HG03460 (cell line): ENCODE measurements around the gene CBFA2T3.
A peak's percentile ranks its signal among the peaks of the same experiment; 100 is the strongest.

Source experiments
- ATAC-seq: cut with Tn5 transposase; IDR thresholded peaks from one replicate; pipeline ENCODE4 v1.9.1; 2021; ENCODE audit not compliant: unreplicated experiment

Gene CBFA2T3

GRCh38 chr16:88940862-88941817 is 35.9 kb downstream of the CBFA2T3 start:
- ATAC-seq: peak; percentile 38

DNA sequence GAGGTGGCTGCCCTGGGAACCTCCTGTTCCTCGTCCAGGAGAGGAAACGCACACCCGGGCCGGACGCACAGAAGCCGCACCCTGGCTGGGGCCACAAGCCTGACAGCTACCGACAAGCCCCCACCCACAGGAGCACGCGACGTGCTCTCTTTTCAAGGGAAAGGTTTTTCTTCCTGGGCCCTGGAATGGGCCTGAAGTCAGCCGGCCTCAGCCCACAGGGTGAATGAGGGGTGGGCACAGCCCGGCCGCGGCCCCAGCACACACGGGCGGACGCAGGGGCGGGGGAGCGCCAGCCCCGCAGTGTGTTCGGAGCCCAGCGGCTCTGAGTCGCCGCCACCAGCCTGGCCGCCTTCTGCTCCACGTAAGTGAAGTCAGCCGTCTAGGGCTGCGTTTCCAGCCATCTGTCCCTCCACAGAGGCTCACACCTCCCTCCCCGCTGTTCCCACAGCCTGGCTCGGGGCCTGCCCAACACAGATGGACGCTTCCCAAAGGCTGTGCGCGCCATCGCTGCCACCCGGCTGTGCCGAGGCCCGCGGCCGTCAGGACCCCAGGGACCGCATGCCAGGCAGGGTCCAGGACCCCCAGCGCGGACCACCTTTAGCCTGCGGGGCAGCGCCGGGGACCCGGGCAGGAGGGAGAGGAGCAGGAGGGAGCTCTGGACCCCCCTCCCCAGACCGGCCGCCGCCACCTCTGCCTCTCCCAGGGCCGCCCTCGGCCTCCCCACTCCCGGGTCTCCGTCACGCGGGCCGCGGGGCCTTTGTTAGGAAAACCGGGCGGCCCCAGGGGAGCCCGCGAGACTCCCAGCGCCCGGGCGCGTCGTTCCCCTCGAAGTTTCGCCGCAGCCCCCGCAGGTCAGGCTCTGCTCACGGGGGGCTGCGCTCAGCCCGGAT is 36.8 kb downstream of the CBFA2T3 start:
- ATAC-seq: no peak

GRCh38 chr16:88939245-88939971 is 37.6 kb downstream of the CBFA2T3 start:
- ATAC-seq: no peak

DNA sequence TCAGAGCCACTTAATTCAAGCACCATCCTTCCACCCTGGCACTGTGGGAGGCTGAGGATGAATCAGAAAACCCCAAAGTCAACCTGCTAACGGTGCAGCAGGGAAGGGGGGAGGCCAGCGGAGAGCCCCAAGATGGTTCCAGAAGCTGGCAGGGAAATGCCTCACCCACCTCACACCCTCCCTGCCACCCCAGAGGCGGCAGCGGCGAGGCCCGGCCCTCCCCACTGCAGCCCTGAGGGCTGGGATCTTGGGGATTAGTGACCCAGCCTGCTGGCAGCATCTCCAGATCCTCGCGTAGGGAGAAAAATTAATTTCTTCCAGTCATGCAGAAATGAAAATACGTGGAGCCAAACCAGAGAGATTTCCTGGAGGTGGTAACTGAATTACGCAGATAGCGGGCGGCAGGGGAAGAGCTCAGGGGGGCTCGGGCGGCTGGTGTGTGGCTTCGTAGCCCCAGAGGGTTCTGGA is 38.2 kb downstream of the CBFA2T3 start:
- no peak for ATAC-seq

DNA sequence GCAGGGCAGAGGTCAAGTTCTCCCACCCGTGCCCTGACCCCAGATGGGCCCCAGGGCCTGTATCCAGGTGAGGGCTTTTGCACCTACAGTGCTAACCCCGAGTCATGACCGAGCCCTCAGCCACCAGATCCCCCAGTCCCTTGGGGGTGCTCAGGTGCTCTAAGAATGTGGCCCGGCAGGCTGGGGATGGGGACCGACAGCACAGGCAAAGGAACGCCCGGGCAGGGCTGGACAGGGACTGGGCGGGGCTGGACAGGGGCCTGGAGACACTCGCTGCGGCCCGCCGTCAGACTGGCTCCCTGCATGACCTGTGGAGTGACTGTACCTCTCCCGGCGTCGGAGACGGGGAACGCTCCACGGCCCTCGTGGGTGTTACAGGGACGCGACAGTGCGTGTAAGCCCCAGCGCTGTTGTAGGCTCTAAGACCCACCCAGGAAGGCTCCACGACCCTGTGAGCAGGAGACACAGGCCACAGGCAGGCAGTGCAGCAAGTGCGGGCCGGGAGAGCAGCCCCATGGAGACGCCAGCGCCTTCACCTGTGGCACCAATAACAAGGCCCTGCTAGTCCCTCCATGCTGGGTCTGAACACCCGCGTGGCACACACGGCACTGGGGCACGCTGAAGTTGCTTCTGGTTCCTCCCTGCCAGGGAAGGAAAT is 38.8 kb downstream of the CBFA2T3 start:
- no peak for ATAC-seq

DNA sequence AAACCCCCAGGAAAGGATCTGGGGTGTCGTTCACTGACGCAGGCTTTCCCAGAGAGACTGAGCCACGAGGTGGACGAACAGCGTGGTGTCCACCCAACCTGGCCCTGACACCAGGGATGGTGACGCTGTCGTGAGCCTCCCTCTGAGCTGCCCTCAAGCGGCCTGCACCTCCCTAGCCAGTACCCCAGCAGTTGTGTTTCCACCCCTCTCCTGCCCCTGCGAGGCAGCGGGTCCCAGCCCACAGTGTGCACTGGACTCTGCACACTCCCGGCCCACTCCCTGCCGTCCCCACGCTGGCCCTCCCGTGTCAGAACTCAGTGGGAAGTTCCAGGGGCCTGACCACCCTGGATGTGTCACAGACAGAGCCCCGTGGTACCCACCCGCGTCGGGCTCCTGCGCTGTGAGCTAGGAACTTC is 39.8 kb downstream of the CBFA2T3 start:
- ATAC-seq: no peak

GRCh38 chr16:88936556-88937205 is 40.3 kb downstream of the CBFA2T3 start:
- no peak for ATAC-seq

- ATAC-seq: no peak
Observed at GRCh38 chr16:88936008-88936555, 40.9 kb downstream of the CBFA2T3 start.

DNA sequence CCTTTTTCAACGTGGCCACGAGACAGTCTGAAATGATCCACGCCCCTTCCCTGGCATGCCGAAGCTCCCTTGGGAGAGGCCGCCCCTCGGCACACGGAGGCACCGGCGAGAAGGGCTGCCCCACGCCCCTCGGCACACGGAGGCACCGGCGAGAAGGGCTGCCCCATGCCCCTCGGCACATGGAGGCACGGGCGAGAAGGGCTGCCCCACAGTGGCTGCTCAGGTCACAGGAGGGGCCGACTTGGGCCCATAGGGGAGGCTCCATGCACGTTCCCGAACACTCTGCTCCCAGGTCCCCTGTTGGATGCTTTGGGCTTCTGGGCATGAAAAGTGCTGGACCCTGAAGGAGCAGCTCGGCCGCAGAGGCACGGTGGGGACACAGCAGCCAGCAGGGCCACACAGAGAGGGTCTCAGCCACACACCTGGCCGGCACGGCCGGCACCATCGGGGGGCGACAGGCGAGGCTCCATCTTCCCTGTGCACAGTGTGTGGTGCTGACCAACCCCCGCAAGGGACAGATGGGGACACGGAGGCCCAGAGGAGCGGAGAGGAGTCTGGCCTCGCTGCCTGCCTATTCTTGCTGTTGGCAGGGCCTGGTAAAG is 42.8 kb downstream of the CBFA2T3 start:
- no peak for ATAC-seq

GRCh38 chr16:88932929-88933328 is 44.1 kb downstream of the CBFA2T3 start:
- no peak for ATAC-seq

DNA sequence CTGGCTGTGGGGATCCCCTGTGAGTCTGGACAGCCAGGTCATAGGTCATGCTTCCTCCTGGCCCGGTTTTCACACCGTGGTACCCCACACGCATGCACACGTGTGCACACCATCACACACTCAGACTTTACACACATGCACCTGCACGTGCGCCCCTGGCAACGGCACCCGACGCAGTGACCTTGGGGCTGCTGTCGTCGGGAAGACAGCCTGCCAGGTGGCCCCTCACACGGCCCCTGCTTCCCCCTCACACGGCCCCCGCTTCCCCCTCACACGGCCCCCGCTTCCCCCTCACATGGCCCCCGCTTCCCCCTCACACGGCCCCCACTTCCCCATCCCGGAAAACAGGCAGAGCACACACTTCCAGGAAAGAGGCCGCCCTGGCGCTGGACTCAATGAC is 45.1 kb downstream of the CBFA2T3 start:
- ATAC-seq: no peak

DNA sequence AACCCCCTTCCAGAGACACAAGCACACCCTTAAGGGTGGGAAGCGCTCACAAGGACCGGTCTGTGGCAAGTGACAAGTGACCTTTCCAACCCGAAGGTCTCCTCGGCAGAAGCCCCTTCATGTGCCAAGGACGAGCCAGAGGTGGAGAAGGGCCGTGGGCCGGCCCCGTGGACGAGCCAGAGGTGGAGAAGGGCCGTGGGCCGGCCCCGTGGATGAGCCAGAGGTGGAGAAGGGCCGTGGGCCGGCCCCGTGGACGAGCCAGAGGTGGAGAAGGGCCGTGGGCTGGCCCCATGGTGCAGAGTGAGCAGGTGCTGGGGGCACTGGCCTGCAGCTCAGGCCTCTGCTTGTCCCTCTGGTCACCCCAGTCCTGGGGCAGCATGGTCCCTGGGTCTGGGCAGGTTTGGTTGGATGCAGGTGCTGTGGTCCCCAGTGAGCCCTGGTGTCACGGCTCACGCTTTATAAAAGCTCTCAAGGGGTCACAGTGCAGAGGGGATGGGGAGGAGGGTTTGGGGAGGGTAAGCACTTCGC is 45.6 kb downstream of the CBFA2T3 start:
- ATAC-seq: no peak

DNA sequence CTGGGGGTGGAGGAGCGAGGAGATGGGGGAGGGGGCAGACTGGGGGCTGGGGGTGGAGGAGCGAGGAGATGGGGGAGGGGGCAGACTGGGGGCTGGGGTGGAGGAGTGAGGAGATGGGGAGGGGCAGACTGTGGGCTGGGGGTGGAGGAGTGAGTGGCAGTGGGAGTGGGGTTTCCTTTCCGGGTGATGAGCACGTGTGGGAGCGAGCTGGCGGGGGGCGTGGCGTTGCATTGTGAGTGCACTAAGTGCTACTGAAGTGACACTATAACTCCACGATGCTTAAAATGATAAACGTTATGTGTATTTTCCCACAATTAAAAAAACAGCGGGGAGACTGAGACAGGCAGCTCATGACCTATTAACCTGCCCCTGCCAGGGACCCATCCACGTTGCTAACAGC is 46.3 kb downstream of the CBFA2T3 start:
- ATAC-seq: no peak

GRCh38 chr16:88929091-88929445 is 47.9 kb downstream of the CBFA2T3 start:
- ATAC-seq: no peak

DNA sequence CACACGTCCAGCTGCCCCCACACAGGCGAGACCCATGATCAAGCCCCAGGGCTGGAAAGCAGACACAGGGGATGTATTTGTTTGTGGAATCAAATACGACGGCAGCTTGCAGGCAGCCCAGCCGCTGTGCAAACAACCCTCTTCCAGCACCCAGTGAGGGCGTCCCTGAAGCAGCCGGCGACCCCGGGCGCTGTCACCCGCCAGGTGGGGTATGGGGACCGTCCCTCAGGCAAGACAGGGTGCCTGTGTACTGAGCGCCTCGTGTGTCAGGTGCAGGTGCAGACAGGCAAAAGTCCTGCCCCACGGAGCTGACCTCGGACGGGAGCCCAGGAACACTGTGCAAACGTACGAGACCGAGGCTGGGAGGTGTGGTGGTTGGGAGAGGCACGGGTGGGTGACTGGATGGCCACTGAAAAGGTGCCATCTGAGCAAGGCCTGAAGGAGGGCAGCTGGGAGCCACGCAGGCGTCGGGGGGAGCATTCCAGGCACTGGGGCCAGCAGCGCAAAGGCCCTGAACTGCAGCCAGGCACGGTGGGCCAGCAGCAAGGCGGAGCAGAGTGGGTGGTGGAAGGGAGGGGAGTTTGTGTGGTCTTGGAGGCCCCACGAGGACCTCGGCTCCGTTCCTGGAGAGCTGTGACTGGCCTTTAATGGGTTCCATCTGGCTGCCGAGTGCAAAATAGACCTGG is 48.5 kb downstream of the CBFA2T3 start:
- ATAC-seq: no peak

GRCh38 chr16:88927661-88928060 is 49.3 kb downstream of the CBFA2T3 start:
- no peak for ATAC-seq

DNA sequence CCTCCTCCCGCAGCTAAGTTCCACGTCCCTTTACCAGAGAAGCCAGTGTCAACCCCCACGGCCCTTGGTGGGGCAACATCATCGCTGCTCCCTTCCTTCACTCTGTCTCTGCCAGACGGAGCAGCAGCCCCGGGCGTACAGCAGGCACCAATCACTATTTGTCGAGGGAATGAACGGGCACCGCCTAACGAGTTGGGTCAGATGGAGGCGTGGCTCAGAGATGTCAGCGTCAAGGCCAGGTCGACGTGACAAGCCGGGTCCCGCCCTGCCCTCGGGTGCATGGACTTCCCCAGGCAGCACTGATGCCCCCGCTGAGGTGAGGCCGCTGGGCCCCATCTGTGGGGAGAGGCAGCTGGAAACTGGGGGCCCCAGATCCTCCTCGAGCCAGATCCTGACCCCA is 50.0 kb downstream of the CBFA2T3 start:
- no peak for ATAC-seq

- ATAC-seq: no peak
Observed at GRCh38 chr16:88926374-88926990, 50.5 kb downstream of the CBFA2T3 start.
